ENCODE data around the gene BRD4.

Gene BRD4

DNA sequence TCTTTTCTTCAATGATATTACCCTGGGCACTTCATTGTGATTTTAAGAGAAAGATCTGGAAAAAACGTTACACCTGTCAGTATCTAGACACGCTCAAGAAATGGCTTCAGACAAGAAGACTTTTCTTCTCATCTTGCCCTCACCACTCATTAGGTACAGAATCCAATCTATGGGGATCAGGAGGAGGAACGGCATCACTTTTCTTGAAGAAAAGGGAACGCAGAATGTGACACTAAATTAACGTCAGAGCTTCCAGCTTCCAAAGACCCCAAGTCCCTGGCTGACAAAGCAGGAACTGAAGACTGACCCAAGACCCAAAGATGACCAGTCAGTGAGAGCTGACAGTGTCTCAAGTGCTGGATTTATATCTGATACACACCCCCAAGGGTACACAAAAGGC is 48.2 kb downstream of the BRD4 start:
- Mint-ChIP-seq H3K4me3 (peak overlapping the region; percentile 36 to 61), H3K4me1 (peaks cover 72 to 96% of the 10 kb centered on the region in 2 donors), H3K27ac (peak overlapping the region; percentile 90), H3K36me3 (peaks cover 5 to 8% of the 10 kb centered on the region in 2 donors), H3K27me3 (no peaks in the 10 kb centered on the region), H3K9me3 (no peaks in the 10 kb centered on the region)
- ATAC-seq (replicated peaks) (no peak), DNase-seq (no peak)

DNA sequence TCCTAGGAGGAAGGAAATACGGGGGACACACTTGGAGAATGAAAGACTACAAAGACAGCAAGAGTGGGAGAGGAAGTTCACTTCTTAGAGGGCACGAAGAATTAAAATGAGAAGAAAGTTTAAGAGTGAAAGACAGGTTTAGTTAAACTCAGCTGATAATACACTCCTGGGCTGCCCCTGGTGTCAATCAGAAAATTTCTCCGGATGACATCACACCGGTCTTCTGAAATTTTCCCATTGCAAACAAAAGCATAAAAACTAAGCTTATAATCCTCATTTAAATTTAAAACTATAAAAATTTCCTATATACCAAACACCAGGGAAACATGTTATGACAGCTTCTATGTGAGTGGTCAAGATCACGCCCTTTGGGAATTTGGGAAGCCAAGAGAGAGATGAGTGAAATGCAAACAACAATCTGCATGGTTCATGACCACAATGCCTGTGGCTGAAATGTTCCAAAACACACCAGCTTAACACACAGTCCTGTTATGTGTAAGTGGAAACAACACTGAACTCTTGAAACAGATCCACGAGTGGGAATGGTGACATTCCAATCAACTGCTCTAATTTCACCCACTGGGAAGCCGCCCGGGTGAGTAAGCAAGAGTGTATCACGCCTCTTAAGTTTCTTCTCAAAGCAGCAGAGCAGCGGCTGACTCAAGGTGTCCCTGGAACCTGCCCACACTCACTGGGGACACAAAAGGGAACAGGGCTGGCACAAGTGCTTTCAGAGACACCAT is 49.0 kb downstream of the BRD4 start:
- peak overlapping the region; percentile 90 for H3K27ac Mint-ChIP-seq
- H3K4me3 Mint-ChIP-seq = peak overlapping the region; percentile 61 to 69
- peaks cover 65 to 95% of the 10 kb centered on the region in 2 donors for H3K4me1 Mint-ChIP-seq
- H3K36me3 Mint-ChIP-seq = peaks cover 3 to 8% of the 10 kb centered on the region in 2 donors
- no peaks in the 10 kb centered on the region for H3K27me3 Mint-ChIP-seq
- H3K9me3 Mint-ChIP-seq = no peaks in the 10 kb centered on the region
- ATAC-seq (replicated peaks) (peak; percentile 35 to 38), DNase-seq (no peak)

DNA sequence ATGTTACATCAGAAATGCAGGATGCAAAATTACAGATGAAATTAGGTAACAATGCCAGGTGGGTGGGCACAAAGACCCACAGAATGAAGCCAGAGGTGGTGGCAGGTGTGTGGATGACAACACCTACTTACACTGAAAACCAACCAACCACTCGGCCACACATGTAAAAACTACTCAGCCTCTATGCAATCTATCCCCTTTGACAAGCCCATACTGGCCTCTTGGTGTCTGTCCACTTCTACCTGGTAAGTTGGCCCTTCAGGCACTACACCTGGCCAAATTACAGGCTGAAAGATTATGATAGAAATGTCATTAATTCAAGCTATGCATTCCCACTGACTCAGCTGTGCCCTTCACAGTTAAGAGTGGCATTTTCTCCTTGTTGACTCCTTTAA is 50.0 kb downstream of the BRD4 start:
- Mint-ChIP-seq H3K9me3 (no peaks in the 10 kb centered on the region), H3K36me3 (peaks cover 3 to 8% of the 10 kb centered on the region in 2 donors), H3K4me3 (no peak overlapping the region), H3K4me1 (peaks cover 58 to 90% of the 10 kb centered on the region in 2 donors), H3K27me3 (no peaks in the 10 kb centered on the region), H3K27ac (peak overlapping the region; percentile 67)
- ATAC-seq (replicated peaks) = no peak
- no peak for DNase-seq

DNA sequence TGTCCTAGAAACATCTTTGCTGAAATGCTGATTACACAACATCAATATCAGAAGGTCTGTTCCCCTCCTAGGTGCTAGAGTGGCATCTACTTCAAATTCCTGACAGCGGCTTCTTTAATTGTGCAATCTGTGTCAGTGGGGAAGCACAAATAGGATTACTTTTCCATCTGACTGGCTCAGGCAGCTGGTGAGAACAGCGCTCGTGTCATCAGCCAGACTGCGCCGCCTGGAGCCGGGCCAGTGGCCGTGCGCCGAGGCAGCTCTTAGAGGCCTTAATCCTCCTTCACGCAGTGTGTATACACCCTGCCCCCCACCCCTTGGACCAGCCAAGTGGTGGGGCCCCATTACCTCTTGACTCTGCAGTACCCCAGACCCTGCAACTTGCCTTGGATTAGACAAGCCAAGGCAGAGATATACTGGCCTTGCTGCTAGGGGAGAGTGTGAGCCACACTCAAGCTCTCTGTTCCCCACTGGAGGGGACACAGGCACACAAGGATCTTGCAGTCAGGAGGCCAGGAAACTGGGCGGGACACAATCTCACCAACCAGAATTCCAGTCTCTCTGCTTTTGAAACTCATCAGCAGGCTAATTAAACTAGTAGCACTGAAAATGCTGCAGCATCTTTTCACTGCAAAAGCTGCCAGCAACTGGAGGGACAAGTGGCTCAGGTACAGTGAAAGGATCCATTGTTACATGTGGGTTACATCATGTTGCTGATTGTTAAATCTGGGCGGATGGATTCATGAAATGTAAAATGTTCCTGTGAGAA is 51.2 kb downstream of the BRD4 start:
- Mint-ChIP-seq H3K27ac (peak overlapping the region; percentile 77), H3K4me1 (peaks cover 59 to 90% of the 10 kb centered on the region in 2 donors), H3K27me3 (no peaks in the 10 kb centered on the region), H3K9me3 (no peaks in the 10 kb centered on the region), H3K4me3 (peak overlapping the region in 1 of 2 donors; percentile 10), H3K36me3 (peaks cover 8 to 12% of the 10 kb centered on the region in 2 donors)
- DNase-seq (no peak), ATAC-seq (replicated peaks) (no peak)

DNA sequence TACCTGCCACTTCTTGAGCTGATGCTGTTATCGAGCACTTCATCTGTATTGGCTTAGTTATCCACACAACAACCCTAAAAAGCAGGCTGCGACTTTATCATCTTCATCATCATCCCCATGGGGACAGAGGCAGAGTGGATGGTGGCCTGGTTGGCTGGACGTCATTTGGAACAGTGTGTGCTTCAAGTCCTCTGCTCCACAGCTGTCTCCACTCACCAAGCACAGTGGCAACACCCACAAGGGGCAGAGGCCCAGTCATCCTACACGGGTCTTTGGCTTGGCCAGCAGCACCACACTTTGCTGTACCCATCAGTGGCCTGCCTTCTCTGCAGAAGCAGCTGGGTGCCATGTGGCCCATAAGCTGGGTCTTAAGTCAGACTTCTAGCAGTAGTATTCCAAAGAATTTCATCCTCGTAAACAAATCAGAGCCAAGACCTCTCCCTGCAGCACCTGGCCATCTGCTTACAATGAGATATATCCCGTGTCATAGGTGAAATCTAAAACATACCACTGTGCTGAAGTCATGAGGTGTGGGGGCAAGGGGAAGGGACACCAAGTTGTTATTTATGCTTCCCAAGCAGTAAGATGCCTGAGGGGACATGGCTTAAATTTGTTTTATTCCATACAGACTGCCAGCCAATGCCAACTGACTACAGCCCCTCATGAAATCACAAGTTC is 52.2 kb downstream of the BRD4 start:
- Mint-ChIP-seq H3K36me3 (peaks cover 8 to 12% of the 10 kb centered on the region in 2 donors), H3K4me1 (peaks cover 63 to 92% of the 10 kb centered on the region in 2 donors), H3K27ac (peak overlapping the region; percentile 77), H3K4me3 (no peak overlapping the region), H3K27me3 (no peaks in the 10 kb centered on the region), H3K9me3 (no peaks in the 10 kb centered on the region)
- ATAC-seq (replicated peaks) (no peak), DNase-seq (no peak)

DNA sequence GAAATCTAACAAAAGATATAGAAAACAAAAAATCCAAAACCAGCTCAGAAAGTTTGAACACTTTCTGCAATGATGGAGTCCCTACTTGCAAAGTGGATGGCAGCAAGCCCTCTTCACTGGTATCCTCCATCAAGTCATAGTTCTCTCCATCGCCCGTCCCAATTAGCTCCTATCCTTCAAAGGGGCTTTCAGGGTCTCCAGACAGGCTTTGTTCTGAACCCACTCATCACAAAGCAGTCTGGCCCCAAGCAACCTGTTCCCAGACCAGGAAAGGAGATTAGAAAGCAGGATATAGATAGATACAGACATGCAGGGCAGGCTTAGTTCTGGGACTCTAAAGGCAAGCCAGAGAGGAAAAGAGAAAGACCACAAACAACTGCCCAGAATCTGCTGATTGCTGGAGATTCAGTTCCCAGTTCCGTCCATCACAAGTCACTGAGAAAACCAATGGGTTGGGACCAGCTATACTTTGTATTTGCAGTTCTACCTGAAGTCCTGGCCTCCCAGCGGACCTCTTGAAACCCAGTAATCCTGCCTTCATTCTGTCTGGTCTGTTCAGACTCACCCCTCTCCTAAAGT is 52.9 kb downstream of the BRD4 start:
- peaks cover 55 to 92% of the 10 kb centered on the region in 2 donors for H3K4me1 Mint-ChIP-seq
- H3K36me3 Mint-ChIP-seq = peaks cover 8 to 12% of the 10 kb centered on the region in 2 donors
- H3K27ac Mint-ChIP-seq = peak overlapping the region; percentile 71

DNA sequence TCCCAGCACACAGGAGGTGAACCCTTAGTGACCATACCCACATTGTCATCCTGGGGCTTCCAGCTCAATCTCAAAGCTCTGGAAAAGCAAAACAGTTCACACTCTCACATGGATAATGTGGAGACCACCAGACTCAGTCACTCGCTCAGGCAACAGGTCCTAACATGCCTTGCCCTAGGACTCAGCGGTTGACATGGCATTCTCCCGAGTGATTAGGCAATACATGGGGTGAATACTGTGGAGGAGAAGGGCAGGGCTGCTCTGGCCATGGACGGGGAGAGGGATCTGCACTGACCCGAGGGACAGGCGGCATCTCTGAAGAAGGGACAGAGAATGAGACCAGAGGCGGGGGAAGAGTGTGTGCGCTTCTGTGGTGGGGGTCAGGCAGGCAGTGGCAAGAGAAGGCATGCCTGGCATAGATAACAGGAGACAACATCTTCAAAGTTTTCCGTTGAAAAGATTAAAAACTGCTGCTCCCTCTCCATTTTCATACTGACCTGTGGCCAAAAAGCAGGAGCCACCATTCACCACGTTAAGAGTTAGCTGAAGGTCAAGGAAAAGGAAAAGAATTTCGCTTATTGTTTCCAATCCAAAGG is 55.6 kb downstream of the BRD4 start:
- Mint-ChIP-seq H3K9me3 (no peaks in the 10 kb centered on the region), H3K36me3 (peaks cover 18 to 22% of the 10 kb centered on the region in 2 donors), H3K4me3 (no peak overlapping the region), H3K27me3 (no peaks in the 10 kb centered on the region), H3K27ac (peak overlapping the region; percentile 75), H3K4me1 (peaks cover 50 to 92% of the 10 kb centered on the region in 2 donors)
- no peak for DNase-seq
- ATAC-seq (replicated peaks) = no peak

More for the DNA sequence above, 52.9 kb downstream of the BRD4 start:
- Mint-ChIP-seq H3K4me3 (peak overlapping the region in 1 of 2 donors; percentile 14), H3K27me3 (no peaks in the 10 kb centered on the region), H3K9me3 (no peaks in the 10 kb centered on the region)
- DNase-seq = no peak
- no peak for ATAC-seq (replicated peaks)

DNA sequence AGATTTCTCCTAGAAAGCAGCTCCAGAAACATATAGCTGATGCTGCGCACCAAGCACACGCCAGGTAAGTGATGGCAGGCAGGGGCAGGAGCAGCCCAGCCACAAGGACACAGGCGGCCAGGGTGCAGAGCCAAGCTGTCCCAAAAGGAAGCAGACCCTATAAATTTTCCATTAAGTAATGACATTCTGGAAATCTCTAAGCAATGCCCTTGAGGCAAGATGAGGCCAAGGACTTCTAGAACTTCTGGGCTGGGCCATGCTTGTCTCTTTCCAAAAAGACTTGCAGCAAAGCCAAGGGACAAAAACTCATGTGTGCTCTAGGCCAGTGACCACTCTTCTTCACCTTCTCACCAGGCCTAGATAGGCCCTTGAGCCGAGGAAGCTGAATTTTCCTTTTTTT is 57.9 kb downstream of the BRD4 start:
- Mint-ChIP-seq H3K36me3 (peaks cover 33 to 37% of the 10 kb centered on the region in 2 donors), H3K4me1 (peaks cover 46 to 84% of the 10 kb centered on the region in 2 donors), H3K9me3 (no peaks in the 10 kb centered on the region), H3K27me3 (no peaks in the 10 kb centered on the region), H3K27ac (peak overlapping the region; percentile 37), H3K4me3 (no peak overlapping the region)
- no peak for ATAC-seq (replicated peaks)
- DNase-seq = no peak

DNA sequence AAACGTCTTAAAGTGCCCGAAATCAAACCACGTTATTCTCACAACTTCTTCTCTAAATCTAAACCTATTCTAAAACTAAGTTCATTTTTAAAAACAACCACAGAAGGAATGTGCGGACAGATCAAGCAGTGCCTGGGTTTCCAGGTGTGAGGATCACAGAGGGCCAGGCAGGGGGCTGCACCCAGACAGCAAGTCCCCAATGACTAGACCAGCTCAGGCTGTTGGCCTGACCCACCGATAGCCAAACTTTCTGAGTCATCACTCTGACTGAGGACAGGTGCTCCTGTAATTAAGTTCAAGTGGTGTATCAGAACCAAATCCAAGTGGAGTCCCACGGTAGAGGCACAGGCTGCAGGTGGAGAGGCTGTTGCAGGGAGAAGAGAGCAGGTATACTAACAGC is 62.5 kb downstream of the BRD4 start:
- H3K9me3 Mint-ChIP-seq = no peaks in the 10 kb centered on the region
- peaks cover 37 to 59% of the 10 kb centered on the region in 2 donors for H3K4me1 Mint-ChIP-seq
- peaks cover 47 to 65% of the 10 kb centered on the region in 2 donors for H3K36me3 Mint-ChIP-seq
- no peaks in the 10 kb centered on the region for H3K27me3 Mint-ChIP-seq
- DNase-seq = no peak
- H3K4me3 Mint-ChIP-seq = no peak overlapping the region
- no peak for ATAC-seq (replicated peaks)
- peak overlapping the region; percentile 16 for H3K27ac Mint-ChIP-seq

DNA sequence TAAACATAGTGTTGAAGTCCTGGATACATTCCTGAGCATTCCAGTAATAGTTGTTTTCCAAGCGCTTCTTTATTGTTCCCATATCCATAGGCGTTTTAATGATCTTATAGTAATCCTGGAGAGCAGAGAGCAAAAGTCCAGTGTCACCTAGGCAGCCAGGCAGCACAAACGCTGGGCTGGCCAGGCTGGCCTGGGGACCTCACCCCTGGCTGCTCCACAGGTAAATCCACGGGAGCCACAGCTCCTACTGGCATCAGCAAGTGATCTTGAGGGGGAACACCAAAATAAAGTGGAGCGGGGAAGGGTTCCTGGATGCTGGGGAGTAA is 63.4 kb downstream of the BRD4 start:
- no peak for ATAC-seq (replicated peaks)
- no peaks in the 10 kb centered on the region for H3K27me3 Mint-ChIP-seq
- peak overlapping the region; percentile 88 for H3K27ac Mint-ChIP-seq
- DNase-seq = no peak
- peaks cover 34 to 59% of the 10 kb centered on the region in 2 donors for H3K4me1 Mint-ChIP-seq
- no peak overlapping the region for H3K4me3 Mint-ChIP-seq
- peaks cover 55 to 73% of the 10 kb centered on the region in 2 donors for H3K36me3 Mint-ChIP-seq
- H3K9me3 Mint-ChIP-seq = no peaks in the 10 kb centered on the region

DNA sequence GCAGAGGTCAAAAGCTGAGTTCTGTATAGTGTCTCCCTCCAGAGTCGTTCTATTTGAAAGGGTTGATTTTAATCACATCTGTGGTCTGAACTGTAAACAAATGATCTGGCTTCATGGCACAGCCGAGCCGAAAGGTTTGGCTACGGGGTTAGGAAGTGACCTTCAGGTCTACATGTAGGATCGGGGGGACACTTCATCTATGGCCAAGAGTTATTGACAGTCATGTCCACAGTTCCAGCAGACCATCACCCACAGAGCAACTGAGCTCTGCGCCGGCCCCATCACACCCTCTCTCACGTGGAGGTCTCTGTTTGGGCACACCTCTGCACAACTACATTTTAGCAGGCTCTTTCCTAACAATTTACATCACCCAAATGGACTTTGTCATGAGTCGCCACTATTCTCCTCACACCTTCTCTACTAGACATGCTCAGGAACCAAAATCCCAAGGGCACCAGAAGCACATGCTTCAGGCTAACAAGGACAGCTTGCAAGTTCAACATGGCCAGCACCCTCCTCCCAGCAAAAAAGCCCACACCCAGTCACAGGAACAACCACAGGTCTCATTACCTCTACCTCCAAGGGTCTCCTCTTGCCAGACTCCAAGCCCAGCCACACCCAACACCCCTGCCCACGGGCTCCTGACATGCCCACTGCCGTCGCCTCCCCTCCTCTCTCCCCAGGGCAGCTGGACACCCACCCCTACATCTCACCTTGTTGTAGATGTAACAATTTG is 64.0 kb downstream of the BRD4 start:
- Mint-ChIP-seq H3K36me3 (peaks cover 60 to 79% of the 10 kb centered on the region in 2 donors), H3K4me3 (peak overlapping the region in 1 of 2 donors; percentile 57), H3K9me3 (no peaks in the 10 kb centered on the region), H3K27me3 (no peaks in the 10 kb centered on the region), H3K4me1 (peaks cover 34 to 54% of the 10 kb centered on the region in 2 donors), H3K27ac (peak overlapping the region; percentile 88)
- no peak for DNase-seq
- ATAC-seq (replicated peaks) = no peak

DNA sequence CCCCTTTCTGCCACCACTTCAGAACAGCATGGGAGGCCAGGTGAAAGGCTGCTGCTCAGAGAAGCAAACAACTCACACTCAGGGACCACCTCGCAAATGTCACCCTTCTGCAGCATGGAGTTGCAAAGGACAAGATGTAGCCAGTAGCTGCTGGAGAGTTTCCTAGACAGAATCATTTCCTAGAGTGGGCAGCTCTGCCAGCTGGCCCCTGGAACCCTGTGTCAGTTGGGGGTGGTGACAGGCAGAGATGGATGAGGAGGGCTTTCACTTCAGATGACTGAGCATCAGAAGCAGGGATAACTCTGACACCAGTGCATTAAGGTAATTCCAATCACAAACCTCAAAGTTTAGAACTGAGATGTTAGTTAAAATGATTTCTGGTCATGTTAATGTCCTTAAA is 65.7 kb downstream of the BRD4 start:
- Mint-ChIP-seq H3K9me3 (no peaks in the 10 kb centered on the region), H3K27ac (no peak overlapping the region), H3K36me3 (peaks cover 52 to 73% of the 10 kb centered on the region in 2 donors), H3K27me3 (no peaks in the 10 kb centered on the region), H3K4me3 (no peak overlapping the region), H3K4me1 (peaks cover 29 to 37% of the 10 kb centered on the region in 2 donors)
- DNase-seq (no peak), ATAC-seq (replicated peaks) (no peak)

DNA sequence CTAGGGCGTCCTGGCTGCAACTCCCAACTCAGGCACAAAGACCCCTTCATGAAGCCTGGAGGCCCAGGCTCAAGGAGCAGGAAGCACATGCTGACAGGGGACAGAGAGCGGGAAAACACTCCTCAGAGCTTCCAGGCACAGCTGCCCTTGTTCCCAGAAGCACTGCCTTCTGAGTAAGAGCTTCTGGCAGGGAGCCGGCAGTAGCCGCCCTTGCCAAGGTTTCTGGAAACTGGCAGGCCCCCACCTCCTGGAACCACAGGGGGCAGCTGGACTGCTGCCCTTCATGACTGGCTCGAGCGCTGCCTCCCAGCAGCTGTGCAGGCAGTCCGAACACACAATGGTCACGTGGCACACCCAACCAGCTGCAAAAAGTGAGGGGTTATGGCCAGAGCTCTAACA is 66.5 kb downstream of the BRD4 start:
- H3K27ac Mint-ChIP-seq = no peak overlapping the region
- peaks cover 50 to 71% of the 10 kb centered on the region in 2 donors for H3K36me3 Mint-ChIP-seq
- no peak for DNase-seq
- no peak for ATAC-seq (replicated peaks)
- H3K4me3 Mint-ChIP-seq = no peak overlapping the region
- H3K4me1 Mint-ChIP-seq = peaks cover 21 to 34% of the 10 kb centered on the region in 2 donors
- H3K27me3 Mint-ChIP-seq = no peaks in the 10 kb centered on the region
- H3K9me3 Mint-ChIP-seq = no peaks in the 10 kb centered on the region
